ENCODE measurements around the gene LRRC4C. TPM values are rescaled to one million over a fixed set of nuclear protein-coding genes. Genes with fewer than 3 reads are reported as not detected.

Gene LRRC4C
- total RNA-seq, 1 experiment from 2014 or later, result not detected

GRCh38 chr11:40287916-40288803 is 1171.3 kb downstream of the LRRC4C start:
- in situ Hi-C loops (cut with HindIII; ENCODE audit: low pct_unique_long_range_greater_than_20kb, low sequenced_read_pairs), result no loop called here
- DNase-seq (ENCODE audit: low read depth), result no peak

- no peak for DNase-seq (ENCODE audit: low read depth)
- in situ Hi-C loops (cut with HindIII; ENCODE audit: low pct_unique_long_range_greater_than_20kb, low sequenced_read_pairs), result no loop called here
Observed at GRCh38 chr11:40286137-40286536, 1173.3 kb downstream of the LRRC4C start.

- in situ Hi-C loops (cut with HindIII; ENCODE audit: low pct_unique_long_range_greater_than_20kb, low sequenced_read_pairs), result no loop called here
Observed at GRCh38 chr11:40285558-40285957, 1173.9 kb downstream of the LRRC4C start.

GRCh38 chr11:40281052-40281580 is 1178.3 kb downstream of the LRRC4C start:
- no peak for DNase-seq (ENCODE audit: low read depth)
- in situ Hi-C loops (cut with HindIII; ENCODE audit: low pct_unique_long_range_greater_than_20kb, low sequenced_read_pairs), result no loop called here

More at GRCh38 chr11:40285558-40285957, 1173.9 kb downstream of the LRRC4C start:
- no peak for DNase-seq (ENCODE audit: low read depth)

DNA sequence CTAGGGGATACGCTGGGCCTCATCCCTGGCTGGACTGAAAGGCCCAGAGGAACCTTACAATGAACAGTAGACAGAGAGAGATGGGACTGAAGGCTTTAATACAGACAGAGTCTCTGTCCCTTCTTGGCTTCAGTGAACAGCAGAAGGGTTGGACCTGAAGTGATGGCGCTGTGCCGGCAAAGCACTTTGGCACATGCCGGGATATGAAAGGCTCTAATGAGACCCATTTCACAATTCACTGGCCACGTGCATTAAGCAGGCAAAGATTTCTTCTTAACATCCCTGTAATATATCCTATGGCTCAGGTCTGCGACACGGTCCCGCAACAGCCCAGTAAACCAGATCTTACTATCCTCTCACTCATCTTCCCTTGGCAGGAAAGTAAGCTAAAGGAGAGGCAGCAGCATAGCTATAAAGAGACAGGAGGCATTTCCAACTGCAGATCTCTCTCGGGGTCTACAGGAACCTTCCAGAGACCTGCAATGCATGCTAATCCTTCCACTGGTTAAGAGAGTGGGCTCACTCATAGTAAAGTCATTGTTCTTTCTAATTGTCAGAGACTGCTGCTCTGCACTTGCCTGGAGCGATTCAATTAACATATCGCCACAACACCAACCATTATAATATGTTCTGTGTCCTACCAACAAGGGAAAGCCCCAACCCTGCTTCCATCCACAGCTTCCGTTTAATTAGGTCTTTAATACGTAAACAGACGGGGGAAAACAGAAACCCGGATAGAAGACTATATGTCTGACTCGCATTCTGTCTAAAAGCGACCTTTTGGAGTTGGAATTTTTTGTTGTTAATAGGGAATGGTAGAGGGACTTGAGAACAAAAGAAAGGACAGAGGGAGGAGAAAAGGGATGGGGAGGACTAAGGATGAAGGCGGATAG is 1179.0 kb downstream of the LRRC4C start:
- in situ Hi-C loops (cut with HindIII; ENCODE audit: low pct_unique_long_range_greater_than_20kb, low sequenced_read_pairs), result no loop called here
- no peak for DNase-seq (ENCODE audit: low read depth)

DNA sequence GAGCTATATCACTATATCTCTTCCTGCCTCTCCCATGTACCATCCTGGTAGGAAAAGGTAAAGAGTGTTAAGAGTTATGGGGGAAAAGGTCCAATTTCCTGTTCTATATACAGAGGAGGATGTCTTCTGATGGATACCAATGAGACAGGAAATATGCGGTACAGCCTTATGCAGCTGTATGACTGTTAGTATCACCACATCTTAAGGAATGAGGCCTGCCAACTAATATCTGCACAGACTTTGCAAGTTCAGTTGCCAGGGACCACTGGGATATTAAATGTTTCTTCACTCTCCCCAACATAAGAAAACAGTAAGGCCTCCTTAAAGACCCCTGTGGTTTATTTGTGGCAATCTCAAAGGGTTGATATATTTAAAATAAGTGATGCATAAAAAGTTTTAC is 1182.5 kb downstream of the LRRC4C start:
- DNase-seq (ENCODE audit: low read depth), result no peak
- in situ Hi-C loops (cut with HindIII; ENCODE audit: low pct_unique_long_range_greater_than_20kb, low sequenced_read_pairs), result no loop called here

DNA sequence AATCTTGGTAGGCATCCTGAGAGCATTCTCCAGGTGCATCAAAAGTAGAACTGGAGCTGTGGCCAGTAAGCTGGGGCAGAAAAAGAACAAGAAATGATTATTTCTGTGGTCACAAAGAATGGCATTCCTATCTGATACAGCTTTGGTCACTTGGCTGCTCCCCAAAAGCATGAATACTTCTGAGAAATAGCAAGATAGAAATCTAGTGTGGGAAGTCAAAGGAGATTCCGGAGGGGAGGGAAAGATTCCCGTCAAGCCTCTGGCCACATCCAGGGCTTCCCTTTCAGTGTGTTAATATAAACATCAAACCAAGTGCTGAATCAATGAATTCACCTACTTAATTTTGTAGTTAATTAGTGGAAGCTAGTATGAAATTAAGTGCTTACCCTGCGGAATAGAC is 1185.4 kb downstream of the LRRC4C start:
- in situ Hi-C loops (cut with HindIII; ENCODE audit: low pct_unique_long_range_greater_than_20kb, low sequenced_read_pairs), result no loop called here
- no peak for DNase-seq (ENCODE audit: low read depth)

DNA sequence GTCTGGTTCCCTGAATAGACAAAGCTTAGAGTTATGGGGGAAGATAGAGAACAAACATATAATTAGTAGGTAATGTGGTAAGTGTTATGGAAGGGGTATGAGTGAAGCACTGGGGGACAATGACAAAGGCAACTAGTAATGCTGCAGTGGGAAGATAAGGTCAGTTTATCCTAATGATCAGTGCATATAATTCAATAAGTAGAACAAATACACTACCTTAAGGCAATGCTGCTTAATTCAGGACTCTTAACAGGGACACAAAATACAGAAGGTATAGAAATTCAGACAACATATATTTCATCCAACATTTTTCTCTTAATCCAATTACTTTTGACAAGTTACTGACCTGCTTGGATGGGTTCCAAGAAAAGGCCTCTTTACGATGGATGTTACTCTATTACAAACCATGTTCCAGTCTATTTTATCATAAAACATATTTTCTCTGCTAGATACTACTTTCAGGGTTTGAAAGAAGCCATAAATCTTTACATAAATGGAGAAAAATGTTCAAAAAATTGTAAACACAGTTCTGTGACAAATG is 1186.2 kb downstream of the LRRC4C start:
- in situ Hi-C loops (cut with HindIII; ENCODE audit: low pct_unique_long_range_greater_than_20kb, low sequenced_read_pairs), result no loop called here
- no peak for DNase-seq (ENCODE audit: low read depth)

DNA sequence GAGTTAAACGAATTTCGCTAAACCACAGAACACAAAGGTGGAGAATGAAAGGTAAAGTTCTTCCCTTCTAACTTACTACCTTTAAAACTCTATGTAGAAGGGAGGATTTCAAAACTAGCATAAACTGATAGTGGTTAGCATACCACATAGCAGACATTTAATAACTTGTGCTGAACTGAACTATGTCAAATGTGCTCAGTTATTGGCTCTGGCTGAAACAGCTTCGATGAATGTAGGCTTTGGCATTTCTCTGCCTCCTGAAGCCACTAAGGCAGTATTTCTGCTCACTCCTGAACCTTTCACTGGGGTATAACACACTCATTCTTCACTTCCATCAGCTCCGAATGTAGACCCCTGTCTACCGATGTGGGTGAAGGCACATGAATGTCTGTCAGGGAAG is 1188.1 kb downstream of the LRRC4C start:
- in situ Hi-C loops (cut with HindIII; ENCODE audit: low pct_unique_long_range_greater_than_20kb, low sequenced_read_pairs), result no loop called here

GRCh38 chr11:40269865-40270264 is 1189.6 kb downstream of the LRRC4C start:
- no peak for DNase-seq (ENCODE audit: low read depth)
- in situ Hi-C loops (cut with HindIII; ENCODE audit: low pct_unique_long_range_greater_than_20kb, low sequenced_read_pairs), result no loop called here

More for the DNA sequence above, 1188.1 kb downstream of the LRRC4C start:
- DNase-seq (ENCODE audit: low read depth), result no peak

GRCh38 chr11:40268551-40268950 is 1190.9 kb downstream of the LRRC4C start:
- DNase-seq (ENCODE audit: low read depth), result no peak
- in situ Hi-C loops (cut with HindIII; ENCODE audit: low pct_unique_long_range_greater_than_20kb, low sequenced_read_pairs), result no loop called here

- no peak for DNase-seq (ENCODE audit: low read depth)
Observed at GRCh38 chr11:40255457-40255856, 1204.0 kb downstream of the LRRC4C start.

DNA sequence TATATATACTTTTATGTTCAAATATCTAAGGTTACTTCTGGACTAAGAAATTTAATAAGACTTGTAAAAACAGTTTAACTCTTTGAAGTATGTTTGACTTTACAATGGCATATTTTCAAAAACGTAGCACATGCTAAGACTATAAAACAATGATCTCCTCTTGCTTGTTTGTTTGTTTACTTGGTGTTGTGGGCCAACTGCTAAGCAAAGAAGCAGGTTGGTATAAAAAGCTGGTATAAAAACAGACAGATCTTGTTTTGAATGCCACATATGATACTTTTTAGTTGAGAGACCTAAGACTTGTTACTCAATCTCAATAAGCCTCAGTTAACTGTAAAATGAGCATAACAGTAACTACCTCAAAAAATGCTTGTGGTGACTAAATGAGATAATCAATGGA is 1206.3 kb downstream of the LRRC4C start:
- DNase-seq (ENCODE audit: low read depth), result no peak
- in situ Hi-C loops (cut with HindIII; ENCODE audit: low pct_unique_long_range_greater_than_20kb, low sequenced_read_pairs), result no loop called here

More at GRCh38 chr11:40255457-40255856, 1204.0 kb downstream of the LRRC4C start:
- in situ Hi-C loops (cut with HindIII; ENCODE audit: low pct_unique_long_range_greater_than_20kb, low sequenced_read_pairs), result no loop called here

DNA sequence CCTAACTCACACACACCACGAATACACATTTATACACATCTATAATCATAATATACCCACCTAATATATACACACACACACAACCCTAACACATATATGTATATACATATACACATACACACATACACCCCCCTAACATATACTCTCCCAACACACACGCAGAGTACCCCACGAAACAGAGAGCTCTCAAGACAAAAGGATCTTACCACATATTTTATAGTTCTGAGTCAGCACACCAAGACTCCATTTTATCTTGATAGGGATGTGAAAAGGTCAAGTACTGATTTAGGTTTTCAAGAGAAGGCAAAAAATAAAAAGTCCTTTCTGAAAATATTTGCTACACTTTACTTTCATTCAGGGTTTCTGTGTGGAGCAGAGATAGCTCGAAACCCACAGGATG is 1207.2 kb downstream of the LRRC4C start:
- in situ Hi-C loops (cut with HindIII; ENCODE audit: low pct_unique_long_range_greater_than_20kb, low sequenced_read_pairs), result no loop called here
- no peak for DNase-seq (ENCODE audit: low read depth)

- in situ Hi-C loops (cut with HindIII; ENCODE audit: low pct_unique_long_range_greater_than_20kb, low sequenced_read_pairs), result no loop called here
- DNase-seq (ENCODE audit: low read depth), result no peak
Observed at GRCh38 chr11:40246983-40247382, 1212.5 kb downstream of the LRRC4C start.

- in situ Hi-C loops (cut with HindIII; ENCODE audit: low pct_unique_long_range_greater_than_20kb, low sequenced_read_pairs), result no loop called here
- DNase-seq (ENCODE audit: low read depth), result no peak
Observed at GRCh38 chr11:40241524-40242051, 1217.9 kb downstream of the LRRC4C start.

DNA sequence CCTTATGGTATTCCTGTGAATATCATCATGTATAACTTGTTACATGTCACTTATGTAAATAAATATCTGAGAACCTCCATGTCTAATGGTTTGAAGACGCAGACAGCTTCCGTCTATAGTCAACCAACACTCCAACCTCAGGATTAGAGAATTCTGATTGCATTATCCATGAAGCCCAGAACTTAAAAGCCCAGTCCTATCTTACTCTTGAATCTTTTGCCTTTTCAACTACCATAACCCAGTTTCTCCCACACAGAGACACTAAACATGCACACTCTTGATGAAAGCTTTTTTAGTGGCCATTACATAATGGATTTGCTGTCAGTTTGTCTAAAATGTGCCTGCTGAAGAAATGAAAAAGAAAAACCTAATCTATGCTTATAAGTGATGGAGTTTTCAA is 1219.2 kb downstream of the LRRC4C start:
- in situ Hi-C loops (cut with HindIII; ENCODE audit: low pct_unique_long_range_greater_than_20kb, low sequenced_read_pairs), result no loop called here
- DNase-seq (ENCODE audit: low read depth), result no peak

- in situ Hi-C loops (cut with HindIII; ENCODE audit: low pct_unique_long_range_greater_than_20kb, low sequenced_read_pairs), result no loop called here
- DNase-seq (ENCODE audit: low read depth), result no peak
Observed at GRCh38 chr11:40236526-40236925, 1222.9 kb downstream of the LRRC4C start.
